ENCODE measurements around the gene ASIP.
"Not testable (repeated sequence)": the region's sequence is repeated elsewhere in the genome, so short reads cannot be mapped to it uniquely, and the experiment has no call there.

Gene ASIP, protein sequence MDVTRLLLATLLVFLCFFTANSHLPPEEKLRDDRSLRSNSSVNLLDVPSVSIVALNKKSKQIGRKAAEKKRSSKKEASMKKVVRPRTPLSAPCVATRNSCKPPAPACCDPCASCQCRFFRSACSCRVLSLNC

DNA sequence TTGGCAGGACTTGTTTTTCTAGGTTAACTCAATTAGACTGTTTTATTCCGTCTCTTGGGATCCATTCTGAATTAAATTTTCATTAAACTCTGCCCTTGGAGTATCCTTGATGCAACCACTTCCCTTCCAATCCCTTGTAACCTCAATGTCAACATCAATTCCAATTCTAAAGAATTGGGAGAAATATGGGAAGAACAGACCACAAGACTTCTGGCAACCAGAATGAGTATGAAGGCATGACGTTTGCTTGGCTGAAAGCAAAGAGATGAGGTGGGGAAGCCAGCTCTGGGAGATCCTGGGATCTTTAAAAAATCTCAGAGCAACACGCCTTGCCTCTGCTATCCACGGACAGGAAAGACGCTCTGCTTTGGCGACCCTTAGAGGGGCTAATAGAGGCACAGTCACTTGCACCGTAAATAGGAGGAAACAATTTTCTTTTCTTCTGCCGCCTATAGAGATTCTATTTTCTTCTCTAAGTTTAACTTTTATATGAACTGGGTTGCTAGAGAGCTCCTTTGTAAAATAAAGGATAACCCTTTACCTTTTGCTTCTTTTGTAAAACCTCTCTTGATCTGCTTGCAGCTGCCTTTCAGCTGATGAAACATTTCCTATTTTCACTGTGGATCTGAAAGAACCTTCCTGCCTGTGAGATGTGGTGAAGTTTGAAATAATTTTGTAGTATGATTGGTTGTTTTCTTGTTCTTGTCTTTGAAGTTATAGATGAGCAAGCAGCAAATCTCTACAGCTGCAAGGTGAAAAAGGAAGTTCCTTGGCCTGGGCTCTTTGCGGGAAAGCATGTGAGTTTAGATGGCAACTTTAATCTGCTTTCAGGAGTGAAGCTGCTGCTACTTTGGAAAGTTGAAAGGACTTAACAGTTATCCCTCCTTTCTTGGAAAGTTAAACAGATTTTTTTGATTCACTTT, at the start of gene ASIP:
TSS of gene ASIP (plus strand) at position 731 of the 923 bp plus-strand sequence. CDS start 18,952 bp downstream, outside the sequence.
- DNase-seq (ENCODE audit: low read depth): no peak

DNA sequence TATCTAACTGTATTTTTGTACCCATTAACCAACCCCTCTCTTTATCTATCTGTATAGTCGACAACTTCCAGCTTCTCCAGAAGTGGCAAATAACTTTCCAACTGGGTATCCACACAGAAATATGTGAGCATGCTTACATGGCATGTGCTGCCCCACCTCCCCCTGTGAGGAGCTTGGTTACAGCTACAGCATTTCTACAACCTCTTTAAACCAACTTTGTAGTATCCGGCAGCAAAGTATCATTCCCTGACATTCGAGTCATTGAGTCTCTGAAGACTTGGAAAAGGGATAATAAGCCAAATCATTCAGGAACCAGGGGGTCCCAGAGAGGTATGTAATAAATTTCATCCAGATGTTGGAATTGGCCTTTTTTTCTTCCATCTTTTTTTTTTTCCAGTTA, 48.2 kb upstream of the ASIP start:
- no peak for DNase-seq (ENCODE audit: low read depth)

DNA sequence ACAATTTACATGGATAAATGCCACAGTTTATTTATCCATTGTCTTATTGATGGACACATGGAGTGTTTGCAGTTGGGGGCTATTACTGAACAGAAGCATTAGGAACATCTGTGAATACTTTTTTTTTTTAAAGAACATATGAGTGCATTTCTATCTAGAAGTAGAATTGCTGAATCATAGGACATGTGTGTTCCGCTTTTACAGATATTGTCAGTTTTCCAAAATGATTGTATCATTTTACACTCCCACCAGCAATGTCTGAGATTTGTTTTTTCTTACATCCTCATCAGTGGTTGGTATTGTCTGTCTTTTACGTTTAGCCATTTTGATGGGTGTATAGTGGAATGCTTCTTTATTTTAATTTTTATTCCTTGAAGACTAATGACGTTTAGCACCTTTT, 42.0 kb upstream of the ASIP start:
- DNase-seq (ENCODE audit: low read depth): no peak

DNA sequence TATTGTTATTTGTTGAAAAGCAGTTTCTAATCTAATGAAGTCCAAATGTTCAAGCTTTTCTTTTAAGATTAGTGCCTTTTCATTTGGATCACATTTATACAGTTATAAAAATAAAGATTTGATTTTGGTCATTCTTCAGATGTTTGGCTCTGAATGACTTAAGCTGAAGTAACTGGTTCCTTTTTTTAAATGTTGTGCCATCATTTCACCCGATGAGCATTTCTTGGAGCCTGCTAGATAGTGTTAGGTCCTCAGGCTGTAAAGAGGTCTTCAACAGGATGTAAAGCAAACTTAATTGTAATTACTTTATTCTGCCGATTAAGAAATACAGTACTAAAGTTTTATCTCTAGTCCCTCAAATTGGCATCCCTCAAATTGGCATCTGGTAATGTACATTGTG, 41.2 kb upstream of the ASIP start:
- no peak for DNase-seq (ENCODE audit: low read depth)

DNA sequence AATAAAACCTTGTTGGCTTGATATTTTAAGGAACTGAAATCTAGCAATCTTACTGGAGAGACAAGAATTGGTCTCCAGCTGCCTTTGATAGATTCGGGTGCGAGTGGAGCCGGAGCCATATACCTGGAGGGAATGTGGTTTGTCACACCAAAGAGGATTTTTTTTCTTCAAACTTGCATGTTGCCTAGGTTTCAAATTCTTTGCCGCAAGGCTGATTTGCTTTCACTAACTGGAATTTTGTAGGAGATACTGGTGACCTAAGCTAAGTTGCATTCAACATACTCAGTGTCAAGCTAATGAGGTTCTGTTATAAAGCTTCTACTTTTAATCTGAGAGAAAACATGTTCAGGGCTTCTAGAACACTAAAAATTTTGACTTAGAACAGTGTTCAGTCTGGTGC, 39.7 kb upstream of the ASIP start:
- DNase-seq (ENCODE audit: low read depth): no peak

DNA sequence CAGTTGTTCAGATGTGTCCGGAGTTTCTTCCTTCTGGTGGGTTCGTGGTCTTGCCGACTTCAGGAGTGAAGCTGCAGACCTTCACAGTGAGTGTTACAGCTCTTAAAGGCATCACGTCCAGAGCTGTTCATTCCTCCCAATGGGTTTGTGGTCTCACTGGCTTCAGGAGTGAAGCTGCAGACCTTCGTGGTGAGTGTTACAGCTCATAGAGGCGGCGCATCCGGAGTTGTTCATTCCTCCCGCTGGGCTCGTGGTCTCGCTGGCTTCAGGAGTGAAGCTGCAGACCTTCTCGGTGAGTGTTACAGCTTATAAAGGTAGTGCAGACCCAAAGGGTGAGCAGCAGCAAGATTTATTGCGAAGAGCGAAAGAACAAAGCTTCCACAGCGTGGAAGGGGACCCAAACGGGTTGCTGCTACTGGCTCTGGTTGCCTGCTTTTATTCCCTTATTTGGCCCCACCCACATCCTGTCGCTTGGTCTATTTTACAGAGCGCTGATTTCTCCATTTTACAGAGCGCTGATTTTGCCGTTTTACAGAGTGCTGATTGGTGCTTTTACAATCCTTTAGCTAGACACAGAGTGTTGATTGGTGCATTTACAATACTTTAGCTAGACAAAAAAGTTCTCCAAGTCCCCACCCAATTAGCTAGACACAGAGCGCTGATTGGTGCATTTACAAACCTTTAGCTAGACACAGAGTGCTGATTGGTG, 35.9 kb upstream of the ASIP start:
- not testable (repeated sequence) for DNase-seq (ENCODE audit: low read depth)

DNA sequence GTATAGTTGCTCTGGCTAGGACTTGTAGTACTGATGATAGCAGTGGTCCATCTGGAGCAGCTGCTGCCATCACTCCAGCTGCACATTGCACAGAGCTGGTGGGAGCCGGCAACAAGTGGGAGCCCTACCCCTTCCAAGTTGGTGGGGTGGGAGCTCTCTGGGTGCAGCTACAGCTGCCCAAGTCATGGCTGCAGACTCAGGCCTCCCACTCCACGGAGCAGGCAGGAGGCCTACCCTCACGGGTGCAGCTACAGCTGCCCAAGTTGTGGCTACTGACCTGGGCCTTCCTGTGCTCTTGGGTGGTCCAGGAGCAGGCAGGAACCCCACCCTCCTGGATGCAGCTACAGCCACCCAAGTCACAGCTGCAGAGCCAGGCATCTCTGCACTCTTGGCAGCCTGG, 32.1 kb upstream of the ASIP start:
- DNase-seq (ENCODE audit: low read depth): no peak

DNA sequence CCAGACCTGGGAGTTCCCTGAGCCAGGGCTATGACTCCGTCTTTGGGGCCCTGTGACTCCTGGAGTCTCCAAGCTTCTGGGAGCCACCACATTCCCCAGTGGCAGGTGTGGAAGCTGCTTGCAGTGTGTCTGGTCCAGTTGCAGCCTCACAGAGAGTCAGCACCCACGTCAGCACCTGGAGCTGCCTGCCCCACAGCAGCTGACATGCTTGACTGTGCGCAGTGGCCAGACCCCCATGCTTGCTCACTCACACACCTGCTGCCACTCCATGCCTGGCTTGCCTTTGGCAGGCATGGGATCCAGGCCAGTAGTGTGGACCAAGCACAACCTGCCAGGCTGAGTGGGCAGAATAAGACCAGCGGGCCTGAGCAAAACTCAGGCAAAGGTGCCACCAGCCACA, 31.0 kb upstream of the ASIP start:
- no peak for DNase-seq (ENCODE audit: low read depth)

DNA sequence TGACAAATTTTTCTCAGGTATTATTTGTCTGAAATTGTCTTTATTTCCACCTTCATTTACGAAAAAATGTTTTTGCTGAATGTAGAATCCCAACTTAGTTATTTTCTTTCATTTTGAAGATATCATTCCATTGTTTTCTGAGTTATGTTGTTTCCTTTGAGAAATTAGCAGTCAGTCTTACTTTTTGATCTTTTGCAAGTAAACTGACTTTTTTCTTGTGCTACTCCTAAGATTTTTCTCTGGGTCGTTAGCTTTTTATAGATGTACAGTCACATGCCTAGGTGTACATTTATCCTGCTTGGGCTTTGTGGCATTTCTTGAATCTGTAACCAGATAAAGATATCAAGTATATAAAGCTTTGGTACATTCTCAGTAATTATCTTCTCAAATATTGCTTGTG, 29.6 kb upstream of the ASIP start:
- DNase-seq (ENCODE audit: low read depth): no peak

DNA sequence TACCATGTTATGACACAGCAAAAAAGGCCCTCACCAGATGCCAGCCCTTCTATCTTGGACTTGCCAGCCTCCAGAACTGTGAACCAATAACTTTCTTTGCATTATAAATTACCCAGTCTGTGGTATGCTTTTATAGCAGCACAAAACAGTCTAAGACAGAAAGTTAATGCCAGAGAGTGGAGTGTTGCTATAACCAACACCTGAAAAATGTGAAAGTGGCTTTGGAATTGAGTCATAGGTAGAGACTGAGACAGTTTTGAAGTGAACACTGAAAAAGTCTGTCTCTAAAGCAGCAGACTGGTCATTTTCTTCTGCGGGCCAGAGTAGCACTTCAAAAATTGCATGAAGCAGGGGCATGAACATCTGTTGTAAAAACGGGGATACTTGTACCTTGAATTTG, 28.0 kb upstream of the ASIP start:
- DNase-seq (ENCODE audit: low read depth): no peak

DNA sequence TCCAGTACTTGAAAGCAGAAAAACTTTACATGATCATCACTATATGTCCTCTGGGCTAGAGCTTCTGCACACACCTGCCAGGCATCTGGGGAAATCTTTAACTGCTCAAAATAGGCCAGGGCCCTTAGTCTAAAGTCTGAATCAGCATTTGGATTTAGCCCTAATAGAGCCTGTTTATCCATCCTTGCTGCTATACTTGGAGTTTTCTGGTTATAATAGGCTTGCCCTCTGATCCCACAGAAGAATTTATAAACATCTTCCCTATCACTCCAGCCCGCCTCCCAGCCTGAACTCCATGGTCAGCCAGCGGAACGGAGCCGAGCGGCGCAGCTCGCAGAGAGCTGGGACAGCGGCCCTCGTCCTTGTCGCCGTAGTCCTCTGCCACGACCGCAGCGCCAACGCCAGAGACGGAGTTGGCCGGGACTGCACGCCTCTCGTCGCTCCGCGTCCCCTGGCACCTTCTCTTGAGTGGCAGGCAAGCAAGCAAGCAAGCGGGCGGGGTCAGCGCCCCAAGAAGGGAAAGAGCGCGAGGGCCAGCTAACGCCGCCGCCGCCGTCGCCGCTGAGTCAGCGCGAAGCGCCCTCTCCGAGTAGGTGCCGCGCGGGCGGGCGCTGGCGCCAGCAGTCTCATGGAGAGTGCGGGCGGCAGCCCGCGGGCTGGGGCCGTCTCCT, 25.4 kb upstream of the ASIP start:
- peak; percentile 23 for DNase-seq (ENCODE audit: low read depth)

DNA sequence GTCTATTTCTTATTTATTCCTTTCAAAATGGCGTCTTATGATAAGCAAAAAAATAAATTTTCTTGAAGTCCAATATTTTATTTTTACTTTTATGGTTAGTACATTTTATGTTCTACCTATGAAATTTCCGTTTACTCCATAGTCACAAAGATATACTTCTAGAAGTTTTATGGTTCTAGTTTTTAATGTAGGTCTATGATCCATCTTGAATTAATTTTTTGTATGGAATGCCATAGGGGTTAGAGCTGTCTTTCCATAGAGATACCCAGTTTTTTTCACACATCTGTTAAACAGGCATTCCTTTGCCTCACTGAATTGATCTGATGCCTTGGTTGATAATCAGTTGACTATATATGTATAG, 24.9 kb upstream of the ASIP start:
- DNase-seq (ENCODE audit: low read depth): no peak

DNA sequence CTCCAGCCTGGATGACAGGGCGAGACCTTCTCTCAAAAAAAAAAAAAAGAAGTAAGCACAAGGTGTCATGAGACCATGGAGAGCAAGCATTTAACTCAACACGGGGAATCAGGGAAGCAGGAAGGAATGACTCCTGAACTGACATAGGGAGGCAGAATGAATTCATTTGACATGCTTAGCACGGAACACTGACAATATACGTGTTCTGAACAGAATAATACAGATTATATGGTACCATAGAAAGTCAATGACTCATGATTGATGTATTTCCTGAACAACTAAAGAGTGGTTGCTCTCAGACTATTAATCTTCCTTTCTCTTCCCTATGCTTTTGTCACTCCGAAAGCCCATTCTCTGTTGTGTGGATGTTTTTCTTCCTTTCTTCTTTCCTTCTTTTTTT, 20.7 kb upstream of the ASIP start:
- no peak for DNase-seq (ENCODE audit: low read depth)

DNA sequence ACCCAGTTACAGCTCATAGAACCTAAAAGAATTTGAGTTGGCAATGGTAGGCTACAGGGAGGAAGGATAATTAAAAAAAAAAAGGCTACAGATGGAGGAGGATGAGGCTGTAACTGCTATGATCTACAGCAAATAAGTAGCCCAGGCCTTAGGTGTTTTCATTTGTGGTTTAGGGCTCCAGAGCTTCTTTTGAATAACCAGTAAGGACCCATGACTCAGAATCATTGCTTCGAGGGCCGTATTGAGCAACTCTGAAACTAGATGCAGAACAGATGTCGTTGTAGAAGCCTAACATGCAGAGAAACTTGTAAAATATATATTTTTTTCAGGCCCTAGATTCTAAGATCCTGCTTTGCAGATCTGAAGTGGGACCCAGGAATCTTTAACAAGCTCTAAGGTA, 19.0 kb upstream of the ASIP start:
- DNase-seq (ENCODE audit: low read depth): no peak

DNA sequence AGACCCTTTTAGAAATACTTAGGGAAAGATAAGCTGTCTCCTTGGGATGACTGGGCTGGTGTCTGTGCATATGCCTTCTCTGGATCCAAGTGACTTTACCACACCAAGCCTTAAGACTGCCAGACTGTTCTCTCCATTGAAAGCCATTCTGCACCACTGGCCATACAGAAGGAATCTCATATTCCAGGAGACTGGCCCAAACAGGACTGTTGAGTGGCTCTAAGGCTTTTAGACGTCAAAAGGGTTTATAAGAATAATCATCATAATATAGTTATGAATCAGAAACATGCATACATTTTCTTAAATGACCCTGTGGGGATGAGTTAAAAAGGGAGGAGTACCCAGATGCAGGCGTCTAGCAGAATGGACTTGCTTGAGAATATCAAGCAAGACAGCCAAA, 17.0 kb upstream of the ASIP start:
- DNase-seq (ENCODE audit: low read depth): not testable (repeated sequence)

DNA sequence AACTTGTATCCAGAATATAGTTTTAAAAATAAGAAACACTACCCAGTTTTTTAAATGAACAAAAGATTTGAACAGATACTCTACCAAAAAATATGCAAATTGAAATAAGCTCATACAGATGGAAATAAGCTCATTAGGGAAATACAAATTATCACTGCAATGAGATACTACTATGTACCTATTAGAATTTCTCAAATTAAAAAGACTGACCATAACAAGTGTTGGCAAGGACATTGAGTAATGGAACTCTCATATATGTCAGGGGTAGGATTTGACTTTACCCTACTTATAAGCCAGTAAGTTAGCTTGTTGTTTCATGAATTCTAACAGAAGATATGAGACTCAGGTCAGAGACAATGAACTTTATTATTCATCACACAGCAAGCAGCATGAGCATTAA, 9.6 kb upstream of the ASIP start:
- no peak for DNase-seq (ENCODE audit: low read depth)

DNA sequence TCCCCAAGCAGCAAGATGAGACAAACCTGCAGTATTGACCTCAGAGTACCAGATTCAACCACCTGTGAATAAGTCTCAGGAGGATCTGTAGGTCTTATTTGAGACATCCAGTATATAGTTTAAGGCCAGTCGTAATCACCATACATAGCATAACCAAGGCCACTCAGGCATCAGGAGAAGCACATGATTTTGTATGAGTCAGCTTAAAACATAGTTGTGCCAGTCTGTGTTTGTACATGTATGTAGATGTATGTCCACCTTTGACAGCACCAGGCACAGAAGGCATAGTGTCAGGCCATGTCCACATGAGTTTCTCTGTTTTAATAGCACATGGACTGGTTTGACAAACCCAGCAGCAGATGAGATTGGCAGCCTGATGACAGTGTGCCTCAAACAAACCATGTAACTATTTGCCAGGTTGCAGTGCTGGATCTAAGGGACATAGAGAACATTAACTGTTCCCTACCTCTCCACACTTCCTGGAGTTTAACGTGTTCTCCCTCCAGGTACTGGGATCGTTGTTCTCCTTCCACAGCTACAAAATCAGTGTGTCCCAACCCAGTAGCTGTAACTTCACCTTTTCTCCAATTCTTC, 8.6 kb upstream of the ASIP start:
- no peak for DNase-seq (ENCODE audit: low read depth)

DNA sequence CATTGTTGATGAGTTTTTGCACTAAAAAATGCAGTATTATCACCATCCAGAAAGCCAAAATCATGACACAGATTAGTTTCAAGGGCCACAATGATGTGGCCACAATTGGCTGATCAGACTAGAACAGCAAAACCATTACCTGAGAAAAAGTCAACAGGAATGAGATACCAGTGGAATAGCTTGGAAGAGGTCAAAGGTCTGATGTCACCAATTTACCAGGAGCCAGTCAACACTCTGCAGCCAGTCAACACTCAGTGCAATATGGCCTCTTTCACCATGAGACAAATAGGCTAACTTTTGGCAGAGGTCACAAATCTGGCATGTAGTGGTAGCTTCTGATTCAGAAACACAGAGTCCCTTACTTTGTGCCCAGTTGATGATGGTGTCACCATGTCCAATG, 7.5 kb upstream of the ASIP start:
- DNase-seq (ENCODE audit: low read depth): no peak

DNA sequence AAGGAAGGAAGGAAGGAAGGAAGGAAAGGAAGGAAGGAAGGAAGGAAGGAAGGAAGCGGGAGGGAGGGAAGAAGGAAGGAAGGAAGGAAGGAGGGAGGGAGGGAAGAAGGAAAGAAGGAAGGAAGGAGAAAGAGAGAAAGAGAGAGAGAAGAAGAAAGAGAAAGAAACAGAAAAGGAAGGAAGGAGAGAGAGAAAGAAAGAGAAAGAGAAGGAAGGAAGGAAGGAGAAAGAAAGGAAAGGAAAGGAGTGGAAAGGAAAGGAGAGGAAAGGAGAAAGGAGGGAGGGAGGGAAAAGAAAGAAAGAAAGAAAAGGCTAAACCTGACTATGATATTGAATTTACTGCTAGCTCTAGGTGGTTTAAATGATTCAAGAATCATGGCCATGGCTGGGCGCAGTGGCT, 5.3 kb upstream of the ASIP start:
- no peak for DNase-seq (ENCODE audit: low read depth)

DNA sequence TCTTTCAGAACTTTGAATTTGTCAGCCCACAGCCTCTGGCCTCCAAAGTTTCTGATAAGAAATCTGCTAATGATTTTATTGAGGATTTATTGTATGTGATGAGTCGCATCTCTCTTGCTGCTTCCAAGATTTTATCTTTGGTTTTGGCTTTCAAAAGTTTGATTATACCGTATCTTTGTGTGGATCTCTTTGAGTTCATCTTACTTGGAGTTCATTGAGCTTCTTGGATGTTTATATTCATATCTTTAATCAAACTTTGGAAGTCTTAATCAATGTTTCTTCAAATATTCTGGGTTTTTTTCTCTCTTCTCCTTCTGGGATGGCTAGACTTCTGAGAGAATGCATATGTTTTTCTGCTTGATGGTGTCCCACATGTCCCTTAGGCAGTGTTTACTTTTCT, 3.3 kb upstream of the ASIP start:
- no peak for DNase-seq (ENCODE audit: low read depth)

DNA sequence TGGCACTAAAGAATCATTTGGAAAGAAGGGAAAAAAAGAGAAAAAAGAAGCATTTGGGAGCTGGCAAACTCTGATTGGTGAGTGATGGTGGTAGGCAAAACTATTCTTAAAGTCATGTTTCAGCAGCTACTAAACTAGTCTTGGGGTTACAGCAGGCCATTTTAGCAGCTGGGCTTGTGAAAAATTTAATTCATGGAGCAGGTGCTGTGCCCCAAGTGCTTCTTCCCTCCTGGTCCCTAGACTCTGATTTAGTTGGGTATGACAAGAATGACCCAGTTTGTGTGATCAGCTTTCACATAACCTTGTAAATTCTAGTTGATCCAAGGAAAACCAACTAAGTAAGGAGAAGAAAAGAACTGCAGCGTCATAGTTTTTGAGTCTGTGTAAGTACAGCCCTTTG, 1.1 kb upstream of the ASIP start:
- DNase-seq (ENCODE audit: low read depth): no peak

DNA sequence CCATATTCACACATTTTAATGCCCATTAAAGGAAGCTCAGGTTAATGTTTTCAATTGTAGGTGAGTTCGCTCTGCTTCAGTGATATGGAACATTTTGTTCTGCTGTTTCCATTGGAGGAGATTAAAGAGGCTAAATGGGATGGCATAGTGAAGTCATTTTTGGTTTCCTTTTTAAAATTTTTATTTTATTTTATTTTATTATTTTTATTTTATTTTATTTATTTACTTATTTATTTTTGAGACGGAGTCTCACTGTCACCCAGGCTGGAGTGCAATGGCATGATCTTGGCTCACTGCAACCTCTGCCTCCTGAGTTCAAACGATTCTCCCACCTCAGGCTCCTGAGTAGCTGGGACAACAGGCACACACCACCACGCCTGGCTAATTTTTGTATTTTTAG, 792 bp downstream of the ASIP start:
- DNase-seq (ENCODE audit: low read depth): not testable (repeated sequence)
